ENCODE data around the gene EFCAB14.

GRCh38 chr1:46690931-46691421, 27.9 kb downstream of the EFCAB14 start:
- TF ChIP-seq CTCF (IDR thresholded peaks at IDR 0.05; ENCODE audit: poor library complexity, severe bottlenecking) (no peak), EP300 (conservative IDR thresholded peaks at IDR 0.05; ENCODE audit: poor library complexity, severe bottlenecking) (no peak), TAF1 (IDR thresholded peaks at IDR 0.05; ENCODE audit: low read depth) (no peak), POLR2AphosphoS5 (IDR thresholded peaks at IDR 0.05) (no peak), RAD21 (conservative IDR thresholded peaks at IDR 0.05) (no peak), EZH2 (IDR thresholded peaks at IDR 0.05; ENCODE audit: borderline replicate concordance, insufficient read depth, low read length, poor library complexity, severe bottlenecking) (no peak)

Data from neural cell (in vitro differentiated cells).